K562 (cell line): ENCODE measurements around the gene LRMDA. TPM values are rescaled to one million over a fixed set of nuclear protein-coding genes. Genes with fewer than 3 reads are reported as not detected.

Experiments
- ATAC-seq: fragments of 200-7000 bp; cut with Tn5 transposase; 3 replicates; pipeline ENCODE4 v1.9.1; 2020; ENCODE audit warnings: moderate library complexity
- BruUV-seq: library from RNA; stranded (reverse); fragments of 400-500 nt; replicated peaks from 2 replicates; lab custom pipeline; 2021; lab: Mats Ljungman, UMichigan
- CTCF ChIA-PET: fragments of 300-600 bp; formaldehyde crosslinking; extraction: SDS; loops from one replicate; lab custom pipeline; 2021; ENCODE audit warnings: low intra/inter-chr PET ratio; lab: Yijun Ruan, JAX
- POLR2A ChIA-PET: fragments of 300-600, 350-650 bp; sonication (Branson Sonifier 250); formaldehyde crosslinking; extraction: SDS; loops from one replicate; lab custom pipeline; 2021; ENCODE audit warnings: antibody characterized with exemption, inconsistent platforms; lab: Yijun Ruan, JAX
- DNase-seq, 4 experiments: peaks; one replicate each; pipeline versions ENCODE4 v3.0.0 to v3.0.0-alpha.2; 2011 to 2018; ENCODE audit warnings: low spot score in 3 of 4, mixed read lengths in 3 of 4; ENCODE audit errors: extremely low read depth in 1 of 4
- FAIRE-seq: peaks from 2 replicates; lab custom pipeline; 2011; peaks lifted over from hg19 to GRCh38; lab: Jason Lieb, UNC
- H2AFZ ChIP-seq: 2 replicates; pipeline ENCODE4 v1.6.0; 2011; ENCODE audit warnings: low read depth, low read length, control low read depth, inconsistent platforms
- H3K27ac ChIP-seq: fragments of 200-600 bp; 3 replicates; pipeline ENCODE4 v1.8.0; 2011; ENCODE audit warnings: low read depth, mild to moderate bottlenecking, control low read depth, inconsistent platforms, low read length, moderate library complexity, mixed read lengths; ENCODE audit errors: extremely low read depth
- H3K27me3 ChIP-seq, 2 experiments: fragments of 300-600 bp in 1 of 2; 2 replicates in 1 of 2; 3 replicates in 1 of 2; pipeline versions ENCODE4 v1.6.0 to v1.8.0; 2011; ENCODE audit warnings: inconsistent platforms in 2 of 2, low read length in 2 of 2, mild to moderate bottlenecking in 1 of 2, mixed read lengths in 1 of 2, moderate library complexity in 1 of 2; ENCODE audit not compliant: control insufficient read depth in 2 of 2, insufficient read depth in 2 of 2
- H3K36me3 ChIP-seq: fragments of 300-600 bp; 3 replicates; pipeline ENCODE4 v1.8.0; 2011; ENCODE audit warnings: mild to moderate bottlenecking, low read length, inconsistent platforms; ENCODE audit not compliant: control insufficient read depth, insufficient read depth
- H3K4me1 ChIP-seq, 2 experiments: fragments of 200-600 bp in 1 of 2; replicated peaks in 1 of 2; 2 replicates in 1 of 2; 3 replicates in 1 of 2; pipeline versions ENCODE4 v1.5.1 to v1.8.0; 2011; ENCODE audit warnings: inconsistent platforms in 2 of 2, low read length in 2 of 2, mild to moderate bottlenecking in 1 of 2, mixed read lengths in 1 of 2, moderate library complexity in 1 of 2; ENCODE audit not compliant: control insufficient read depth in 2 of 2, insufficient read depth in 2 of 2
- H3K4me2 ChIP-seq: 2 replicates; pipeline ENCODE4 v1.6.1; 2011; ENCODE audit warnings: low read length, control low read depth, inconsistent platforms, mixed read lengths; ENCODE audit not compliant: insufficient read depth
- H3K4me3 ChIP-seq: fragments of 200-600 bp; sonication (generic), shearing (Covaris generic); 2 replicates; pipeline ENCODE4 v1.5.1; 2016; ENCODE audit warnings: control low read depth, inconsistent platforms
- H3K79me2 ChIP-seq: fragments of 200-600 bp; 3 replicates; pipeline ENCODE4 v1.8.0; 2011; ENCODE audit warnings: low read length, inconsistent platforms; ENCODE audit not compliant: control insufficient read depth, insufficient read depth
- H3K9ac ChIP-seq, 2 experiments: 2 replicates each; pipeline versions ENCODE4 v1.6.0 to v1.6.1; 2011; ENCODE audit warnings: low read depth in 2 of 2, low read length in 2 of 2, control low read depth in 1 of 2, inconsistent platforms in 1 of 2, mild to moderate bottlenecking in 1 of 2, mixed read lengths in 1 of 2; ENCODE audit not compliant: insufficient read depth in 1 of 2
- H3K9me1 ChIP-seq: one replicate; pipeline ENCODE4 v1.6.0; 2011; ENCODE audit warnings: inconsistent platforms, mild to moderate bottlenecking, low read length, moderate library complexity; ENCODE audit not compliant: control insufficient read depth, insufficient read depth
- H3K9me3 ChIP-seq: replicated peaks from 2 replicates; pipeline ENCODE4 v1.5.1; 2011; ENCODE audit warnings: low read depth, low read length, inconsistent platforms; ENCODE audit not compliant: control insufficient read depth, insufficient read depth
- H4K20me1 ChIP-seq: replicated peaks from 2 replicates; pipeline ENCODE4 v1.6.1; 2011; ENCODE audit warnings: low read length, inconsistent platforms, mixed read lengths; ENCODE audit not compliant: control insufficient read depth, insufficient read depth
- HMG20B ChIP-seq: fragments of 250-450 bp; sonication (Bioruptor Pico); IDR thresholded peaks from 2 replicates; pipeline ENCODE4 v1.5.0; 2021; ENCODE audit warnings: mild to moderate bottlenecking
- PURB ChIP-seq: sonication (generic); formaldehyde crosslinking; IDR thresholded peaks from 2 replicates; pipeline ENCODE4 v1.9.0; 2021; ENCODE audit warnings: low read depth, mild to moderate bottlenecking, missing genetic modification reagents
- STAT5B ChIP-seq: fragments of 250-450 bp; sonication (Bioruptor Pico); IDR thresholded peaks from 2 replicates; pipeline ENCODE4 v1.8.0; 2021; ENCODE audit warnings: mild to moderate bottlenecking, inconsistent platforms
- XRCC3 ChIP-seq: fragments of 450-650 bp; IDR thresholded peaks from 2 replicates; pipeline ENCODE4 v1.6.1; 2017; ENCODE audit warnings: mild to moderate bottlenecking, moderate library complexity
- XRCC5 ChIP-seq: fragments of 200-400 bp; formaldehyde crosslinking; IDR thresholded peaks from 2 replicates; pipeline ENCODE4 v1.6.1; 2017; ENCODE audit warnings: low read depth, mild to moderate bottlenecking, low read length
- WGBS: fragments of 100-300 bp; shearing (Covaris generic); methylation state at CpG from one replicate; pipeline ENCODE4 v1.1.6; 2016; ENCODE audit warnings: low coverage, mixed read lengths; ENCODE audit not compliant: insufficient coverage; ENCODE audit errors: missing lambda C conversion rate; 5-methylcytosine and 5-hydroxymethylcytosine counted together
- in situ Hi-C: fragments of 300-500 bp; cut with MboI; formaldehyde crosslinking; loops from 4 replicates; pipeline ENCODE4 v1.15.0; 2018; ENCODE audit warnings: inconsistent platforms, mixed read lengths
- intact Hi-C: fragments of 100-400 bp; cut with micrococcal nuclease; formaldehyde crosslinking; loops from 2 replicates; pipeline ENCODE4 v1.14.2; 2022
- polyA plus RNA-seq, 8 experiments: library from polyadenylated mRNA; depleted of rRNA in 4 of 8; stranded (reverse) in 5 of 8; unstranded in 3 of 8; fragments of >200 nt; fragmentation: Nextera tagmentation in 2 of 8; fragmentation: Illumina TruSeq in 1 of 8; extraction: Ambion mirVana in 2 of 8; extraction: Trizol in 1 of 8; gene quantifications; 2 replicates each; pipeline versions ENCODE4 v1.2.1 to v1.2.3, GENCODE V29; 2011 to 2014; ENCODE audit warnings: inconsistent platforms in 1 of 8, missing spikeins in 1 of 8
- total RNA-seq, 7 experiments: library from RNA; depleted of rRNA in 6 of 7; stranded (reverse); fragments of >200 nt in 6 of 7; fragmentation: Illumina TruSeq in 2 of 7; extraction: Trizol in 2 of 7; gene quantifications; 2 replicates each; pipeline versions ENCODE4 v1.2.1 to v1.2.3, GENCODE V29; 2011 to 2021; ENCODE audit warnings: low replicate concordance in 1 of 7
- TF ChIP-seq, protein P1 (sequence below): sonication (generic); formaldehyde crosslinking; IDR thresholded peaks from 2 replicates; pipeline ENCODE4 v1.8.1; 2023; ENCODE audit warnings: mild to moderate bottlenecking, missing genetic modification reagents
- TF ChIP-seq, protein P2 (sequence below): fragments of 450-650 bp; IDR thresholded peaks from 2 replicates; pipeline ENCODE4 v1.7.0; 2016; ENCODE audit warnings: borderline replicate concordance

Gene LRMDA
- total and polyA plus RNA-seq, 9 of the 15 experiments (the other 6 are each of a cell fraction or from before 2014, with no cell fraction given): 0.25 TPM; not detected in 8

- TF ChIP-seq, protein P1, sequence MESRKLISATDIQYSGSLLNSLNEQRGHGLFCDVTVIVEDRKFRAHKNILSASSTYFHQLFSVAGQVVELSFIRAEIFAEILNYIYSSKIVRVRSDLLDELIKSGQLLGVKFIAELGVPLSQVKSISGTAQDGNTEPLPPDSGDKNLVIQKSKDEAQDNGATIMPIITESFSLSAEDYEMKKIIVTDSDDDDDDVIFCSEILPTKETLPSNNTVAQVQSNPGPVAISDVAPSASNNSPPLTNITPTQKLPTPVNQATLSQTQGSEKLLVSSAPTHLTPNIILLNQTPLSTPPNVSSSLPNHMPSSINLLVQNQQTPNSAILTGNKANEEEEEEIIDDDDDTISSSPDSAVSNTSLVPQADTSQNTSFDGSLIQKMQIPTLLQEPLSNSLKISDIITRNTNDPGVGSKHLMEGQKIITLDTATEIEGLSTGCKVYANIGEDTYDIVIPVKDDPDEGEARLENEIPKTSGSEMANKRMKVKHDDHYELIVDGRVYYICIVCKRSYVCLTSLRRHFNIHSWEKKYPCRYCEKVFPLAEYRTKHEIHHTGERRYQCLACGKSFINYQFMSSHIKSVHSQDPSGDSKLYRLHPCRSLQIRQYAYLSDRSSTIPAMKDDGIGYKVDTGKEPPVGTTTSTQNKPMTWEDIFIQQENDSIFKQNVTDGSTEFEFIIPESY: no peak
- no peak for TF ChIP-seq XRCC5
- TF ChIP-seq, protein P2, sequence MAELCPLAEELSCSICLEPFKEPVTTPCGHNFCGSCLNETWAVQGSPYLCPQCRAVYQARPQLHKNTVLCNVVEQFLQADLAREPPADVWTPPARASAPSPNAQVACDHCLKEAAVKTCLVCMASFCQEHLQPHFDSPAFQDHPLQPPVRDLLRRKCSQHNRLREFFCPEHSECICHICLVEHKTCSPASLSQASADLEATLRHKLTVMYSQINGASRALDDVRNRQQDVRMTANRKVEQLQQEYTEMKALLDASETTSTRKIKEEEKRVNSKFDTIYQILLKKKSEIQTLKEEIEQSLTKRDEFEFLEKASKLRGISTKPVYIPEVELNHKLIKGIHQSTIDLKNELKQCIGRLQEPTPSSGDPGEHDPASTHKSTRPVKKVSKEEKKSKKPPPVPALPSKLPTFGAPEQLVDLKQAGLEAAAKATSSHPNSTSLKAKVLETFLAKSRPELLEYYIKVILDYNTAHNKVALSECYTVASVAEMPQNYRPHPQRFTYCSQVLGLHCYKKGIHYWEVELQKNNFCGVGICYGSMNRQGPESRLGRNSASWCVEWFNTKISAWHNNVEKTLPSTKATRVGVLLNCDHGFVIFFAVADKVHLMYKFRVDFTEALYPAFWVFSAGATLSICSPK: no peak
- TF ChIP-seq HMG20B (CRISPR knock-in tag): no peak
- TF ChIP-seq XRCC3: no peak
- TF ChIP-seq STAT5B (CRISPR knock-in tag): no peak
Measured at GRCh38 chr10:75476985-75477384, 45.6 kb downstream of the LRMDA start (continued).

DNA sequence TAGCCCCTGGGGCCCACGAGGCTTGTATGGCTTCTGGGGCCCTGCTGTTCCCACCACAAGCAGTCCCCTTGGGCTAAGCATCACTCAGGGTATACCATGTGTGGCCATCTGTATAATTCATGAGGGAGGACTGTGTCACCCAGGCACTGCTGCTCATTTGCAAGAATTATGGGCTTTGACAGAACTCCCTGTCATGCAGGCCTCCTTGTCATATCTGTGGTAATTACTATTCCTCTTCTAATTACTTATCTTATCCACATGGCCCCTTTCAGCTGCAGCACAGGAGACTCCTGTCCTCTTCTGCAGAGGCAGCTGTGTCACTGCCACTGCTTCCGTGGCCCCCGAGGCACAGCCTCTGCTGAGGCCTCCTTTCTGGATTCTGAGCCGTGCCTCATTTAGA is 46.3 kb downstream of the LRMDA start:
- ATAC-seq: no peak
- Histone ChIP-seq H3K4me2 (no peak overlapping the region), H3K27ac (no peak overlapping the region), H3K4me3 (no peak overlapping the region), H3K9me3 (no peaks in the 10 kb centered on the region), H4K20me1 (no peaks in the 10 kb centered on the region), H3K27me3 (peaks cover 0 to 5% of the 10 kb centered on the region in 2 experiments; a peak in 1 of 5 replicates), H3K4me1 (no peaks in the 10 kb centered on the region), H3K9me1 (no peaks in the 10 kb centered on the region), H3K9ac (no peak overlapping the region), H2AFZ (no peak overlapping the region), H3K79me2 (no peaks in the 10 kb centered on the region), H3K36me3 (no peaks in the 10 kb centered on the region)
- TF ChIP-seq PURB (CRISPR knock-in tag): no peak
- ChIA-PET POLR2A (no interaction called here), CTCF (no interaction called here)
- no peak for DNase-seq
- no TSS peak for BruUV-seq
- intact Hi-C loops (no loop called here), in situ Hi-C loops (no loop called here)
- no peak for FAIRE-seq
- WGBS: 0% methylated on average over 4 of the region's 4 CpGs
